ENCODE measurements around the gene HES5. TPM values are rescaled to one million over a fixed set of nuclear protein-coding genes. Genes with fewer than 3 reads are reported as not detected.
"Not testable (repeated sequence)": the region's sequence is repeated elsewhere in the genome, so short reads cannot be mapped to it uniquely, and the experiment has no call there.

HES5 gene
- total and polyA plus RNA-seq, 2 donors (not counting 1 experiment from before 2014, with no cell fraction given), result not detected

DNA sequence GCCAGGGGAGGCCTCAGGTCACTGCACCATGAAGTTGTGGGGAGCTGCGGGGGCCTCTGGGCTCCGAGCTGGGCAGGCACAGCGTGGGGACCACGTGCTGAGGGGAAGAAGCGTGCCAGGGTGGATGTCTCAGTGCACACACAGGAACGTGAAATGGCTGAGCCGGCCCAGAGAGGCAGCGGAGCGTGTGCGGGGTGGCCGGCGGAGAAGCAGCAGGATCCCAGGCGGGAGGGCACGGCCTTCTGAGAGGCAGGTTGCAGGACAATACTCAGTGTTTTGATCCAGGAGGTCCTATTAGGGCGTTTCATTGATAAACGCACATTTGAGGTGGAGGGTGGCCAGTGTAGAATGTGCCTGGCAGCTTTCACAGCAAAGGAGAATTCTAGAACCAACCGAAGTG is 39.0 kb upstream of the HES5 start:
- Histone ChIP-seq H3K4me1 (ENCODE audit: control insufficient read depth, extremely low read depth, insufficient read depth, low read length) (no peaks in the 10 kb centered on the region), H3K4me2 (ENCODE audit: extremely low read depth, insufficient read depth, low read length) (no peak overlapping the region), H3K79me2 (ENCODE audit: control insufficient read depth, insufficient read depth, low read length) (no peaks in the 10 kb centered on the region), H4K20me1 (ENCODE audit: control insufficient read depth, extremely low read depth, insufficient read depth, low read length) (no peaks in the 10 kb centered on the region), H3K36me3 (ENCODE audit: control insufficient read depth, insufficient read depth, low read length) (no peaks in the 10 kb centered on the region), H3K9ac (ENCODE audit: insufficient read depth, low read length) (no peak overlapping the region), H3K27me3 (ENCODE audit: control insufficient read depth, insufficient read depth, low read length) (peaks cover 3% of the 10 kb centered on the region), H3K4me3 (replicated peaks in 1 of 4; ENCODE audit: control extremely low read depth in 1 of 4, insufficient read depth in 1 of 4, low read depth in 3 of 4, low read length in 4 of 4) (no peak overlapping the region), H3K9me3 (ENCODE audit: control insufficient read depth, insufficient read depth, low read depth, low read length) (no peaks in the 10 kb centered on the region), H2AFZ (ENCODE audit: low read length) (no peak overlapping the region), H3K27ac (ENCODE audit: insufficient read depth, low read length) (no peak overlapping the region)
- no peak for TF ChIP-seq EZH2 (IDR thresholded peaks at IDR 0.05; ENCODE audit: low read length, missing control alignments)
- TF ChIP-seq, protein P1, sequence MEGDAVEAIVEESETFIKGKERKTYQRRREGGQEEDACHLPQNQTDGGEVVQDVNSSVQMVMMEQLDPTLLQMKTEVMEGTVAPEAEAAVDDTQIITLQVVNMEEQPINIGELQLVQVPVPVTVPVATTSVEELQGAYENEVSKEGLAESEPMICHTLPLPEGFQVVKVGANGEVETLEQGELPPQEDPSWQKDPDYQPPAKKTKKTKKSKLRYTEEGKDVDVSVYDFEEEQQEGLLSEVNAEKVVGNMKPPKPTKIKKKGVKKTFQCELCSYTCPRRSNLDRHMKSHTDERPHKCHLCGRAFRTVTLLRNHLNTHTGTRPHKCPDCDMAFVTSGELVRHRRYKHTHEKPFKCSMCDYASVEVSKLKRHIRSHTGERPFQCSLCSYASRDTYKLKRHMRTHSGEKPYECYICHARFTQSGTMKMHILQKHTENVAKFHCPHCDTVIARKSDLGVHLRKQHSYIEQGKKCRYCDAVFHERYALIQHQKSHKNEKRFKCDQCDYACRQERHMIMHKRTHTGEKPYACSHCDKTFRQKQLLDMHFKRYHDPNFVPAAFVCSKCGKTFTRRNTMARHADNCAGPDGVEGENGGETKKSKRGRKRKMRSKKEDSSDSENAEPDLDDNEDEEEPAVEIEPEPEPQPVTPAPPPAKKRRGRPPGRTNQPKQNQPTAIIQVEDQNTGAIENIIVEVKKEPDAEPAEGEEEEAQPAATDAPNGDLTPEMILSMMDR (conservative IDR thresholded peaks at IDR 0.05 in 1 of 2, IDR thresholded peaks at IDR 0.05 in 1 of 2; ENCODE audit: low read depth in 1 of 2, low read length in 2 of 2), result no peak
- no peak for DNase-seq (ENCODE audit: low read depth in 2 of 2)

DNA sequence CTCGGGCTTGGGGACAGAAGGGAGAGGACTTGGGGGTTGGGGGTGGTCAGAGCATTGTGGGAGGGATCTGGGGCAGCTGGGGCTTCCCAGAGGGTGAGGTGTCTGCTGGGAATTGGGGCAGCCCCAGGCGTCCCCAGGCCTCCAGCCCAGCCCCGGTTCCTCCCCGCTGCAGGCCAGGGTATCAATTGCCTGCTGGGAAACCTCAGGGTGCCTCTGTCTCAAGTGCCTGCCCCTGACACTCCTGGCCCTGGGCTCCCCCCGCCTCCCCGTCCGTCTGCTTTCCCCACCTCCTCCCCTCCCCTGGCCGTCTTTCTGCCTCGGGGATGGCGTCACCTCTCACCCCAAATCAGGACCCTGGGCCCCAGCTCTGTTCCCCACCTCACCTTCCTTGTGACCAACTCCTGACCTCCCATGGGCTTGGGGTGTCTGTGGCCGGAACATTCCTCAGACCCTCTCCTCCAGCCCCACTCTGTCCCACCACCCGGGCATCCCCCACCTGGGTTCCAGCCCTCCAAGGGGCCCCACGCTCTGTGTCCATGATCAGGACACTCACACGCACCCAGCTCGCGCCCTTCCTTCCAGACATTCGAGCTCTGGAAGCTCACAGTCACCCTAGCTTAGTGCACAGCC is 38.2 kb upstream of the HES5 start:
- H3K4me1 ChIP-seq (ENCODE audit: control insufficient read depth, extremely low read depth, insufficient read depth, low read length); H4K20me1 ChIP-seq (ENCODE audit: control insufficient read depth, extremely low read depth, insufficient read depth, low read length); H3K27ac ChIP-seq (ENCODE audit: insufficient read depth, low read length); H3K9ac ChIP-seq (ENCODE audit: insufficient read depth, low read length); H3K4me2 ChIP-seq (ENCODE audit: extremely low read depth, insufficient read depth, low read length); H3K9me3 ChIP-seq (ENCODE audit: control insufficient read depth, insufficient read depth, low read depth, low read length); H3K4me3 ChIP-seq (replicated peaks in 1 of 4; ENCODE audit: control extremely low read depth in 1 of 4, insufficient read depth in 1 of 4, low read depth in 3 of 4, low read length in 4 of 4); H3K27me3 ChIP-seq (ENCODE audit: control insufficient read depth, insufficient read depth, low read length); H2AFZ ChIP-seq (ENCODE audit: low read length); H3K79me2 ChIP-seq (ENCODE audit: control insufficient read depth, insufficient read depth, low read length); DNase-seq (ENCODE audit: low read depth in 2 of 2); H3K36me3 ChIP-seq (ENCODE audit: control insufficient read depth, insufficient read depth, low read length): not testable (repeated sequence)

DNA sequence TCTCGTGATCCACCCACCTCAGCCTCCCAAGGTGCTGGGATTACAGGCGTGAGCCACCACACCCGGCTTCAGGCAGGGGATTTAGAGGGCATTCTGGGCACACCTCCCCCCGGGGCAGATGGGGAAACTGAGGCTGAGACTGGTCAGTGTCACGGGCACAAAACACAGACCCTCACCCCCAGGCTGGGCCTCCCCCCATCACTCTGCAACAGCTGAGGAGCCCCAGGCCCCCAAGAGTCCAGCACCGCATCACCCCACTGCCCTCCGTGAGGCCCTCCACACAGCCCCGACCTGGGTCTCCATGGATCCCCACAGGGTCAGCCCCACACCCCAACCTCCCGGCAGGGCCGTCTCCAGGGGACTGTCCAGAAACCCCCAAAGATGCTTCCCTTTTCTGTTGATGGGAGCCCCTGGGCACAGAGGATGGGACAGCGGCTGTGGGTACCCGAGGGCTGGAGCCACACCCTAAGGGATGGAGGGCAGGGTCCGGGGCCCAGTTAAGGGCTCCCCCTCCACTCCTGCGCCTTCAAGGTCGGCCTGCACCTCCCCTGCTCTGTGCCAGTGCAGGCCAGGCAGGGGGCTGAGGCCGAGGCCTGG is 37.1 kb upstream of the HES5 start:
- Histone ChIP-seq H4K20me1 (ENCODE audit: control insufficient read depth, extremely low read depth, insufficient read depth, low read length) (no peaks in the 10 kb centered on the region), H2AFZ (ENCODE audit: low read length) (no peak overlapping the region), H3K9ac (ENCODE audit: insufficient read depth, low read length) (no peak overlapping the region), H3K4me3 (replicated peaks in 1 of 4; ENCODE audit: control extremely low read depth in 1 of 4, insufficient read depth in 1 of 4, low read depth in 3 of 4, low read length in 4 of 4) (no peak overlapping the region), H3K27ac (ENCODE audit: insufficient read depth, low read length) (no peak overlapping the region), H3K4me1 (ENCODE audit: control insufficient read depth, extremely low read depth, insufficient read depth, low read length) (no peaks in the 10 kb centered on the region), H3K27me3 (ENCODE audit: control insufficient read depth, insufficient read depth, low read length) (no peaks in the 10 kb centered on the region), H3K79me2 (ENCODE audit: control insufficient read depth, insufficient read depth, low read length) (no peaks in the 10 kb centered on the region), H3K4me2 (ENCODE audit: extremely low read depth, insufficient read depth, low read length) (no peak overlapping the region), H3K9me3 (ENCODE audit: control insufficient read depth, insufficient read depth, low read depth, low read length) (no peaks in the 10 kb centered on the region), H3K36me3 (ENCODE audit: control insufficient read depth, insufficient read depth, low read length) (no peaks in the 10 kb centered on the region)
- DNase-seq (ENCODE audit: low read depth in 2 of 2), result no peak
- TF ChIP-seq, protein P1 (conservative IDR thresholded peaks at IDR 0.05 in 1 of 2, IDR thresholded peaks at IDR 0.05 in 1 of 2; ENCODE audit: low read depth in 1 of 2, low read length in 2 of 2), result no peak
- TF ChIP-seq EZH2 (IDR thresholded peaks at IDR 0.05; ENCODE audit: low read length, missing control alignments), result no peak

Measured in fibroblast of lung (primary cell).